ENCODE results near the gene MSI2.

The MSI2 gene

GRCh38 chr17:57417956-57418355, 161.6 kb downstream of the MSI2 start:
- no peaks in the 10 kb centered on the region for H3K27me3 ChIP-seq (ENCODE audit: control insufficient read depth, insufficient read depth, low read length)
- H3K4me2 ChIP-seq (ENCODE audit: low read length), result no peak overlapping the region

GRCh38 chr17:57418463-57419246, 162.3 kb downstream of the MSI2 start:
- Histone ChIP-seq H3K36me3 (ENCODE audit: insufficient read depth, low read length) (no peaks in the 10 kb centered on the region), H3K4me2 (ENCODE audit: low read length) (no peak overlapping the region), H3K4me1 (ENCODE audit: control insufficient read depth, insufficient read depth, low read length) (peaks cover 20% of the 10 kb centered on the region), H3K9me3 (replicated peaks; ENCODE audit: low read length) (no peaks in the 10 kb centered on the region), H3K27me3 (ENCODE audit: control insufficient read depth, insufficient read depth, low read length) (no peaks in the 10 kb centered on the region), H3K9ac (ENCODE audit: low read depth, low read length) (no peak overlapping the region), H3K4me3 (ENCODE audit: low read length) (no peak overlapping the region)

More at GRCh38 chr17:57417956-57418355, 161.6 kb downstream of the MSI2 start:
- Histone ChIP-seq H3K4me3 (ENCODE audit: low read length) (no peak overlapping the region), H3K9ac (ENCODE audit: low read depth, low read length) (no peak overlapping the region), H3K4me1 (ENCODE audit: control insufficient read depth, insufficient read depth, low read length) (peaks cover 15% of the 10 kb centered on the region), H3K36me3 (ENCODE audit: insufficient read depth, low read length) (no peaks in the 10 kb centered on the region), H3K9me3 (replicated peaks; ENCODE audit: low read length) (no peaks in the 10 kb centered on the region)

GRCh38 chr17:57419940-57420550, 163.7 kb downstream of the MSI2 start:
- H3K4me1 ChIP-seq (ENCODE audit: control insufficient read depth, insufficient read depth, low read length), result peaks cover 27% of the 10 kb centered on the region
- H3K36me3 ChIP-seq (ENCODE audit: insufficient read depth, low read length), result no peaks in the 10 kb centered on the region
- no peaks in the 10 kb centered on the region for H3K9me3 ChIP-seq (replicated peaks; ENCODE audit: low read length)
- H3K4me3 ChIP-seq (ENCODE audit: low read length), result no peak overlapping the region
- H3K27me3 ChIP-seq (ENCODE audit: control insufficient read depth, insufficient read depth, low read length), result no peaks in the 10 kb centered on the region
- no peak overlapping the region for H3K4me2 ChIP-seq (ENCODE audit: low read length)
- H3K9ac ChIP-seq (ENCODE audit: low read depth, low read length), result no peak overlapping the region

GRCh38 chr17:57420734-57421717, 164.7 kb downstream of the MSI2 start:
- no peaks in the 10 kb centered on the region for H3K9me3 ChIP-seq (replicated peaks; ENCODE audit: low read length)
- H3K4me1 ChIP-seq (ENCODE audit: control insufficient read depth, insufficient read depth, low read length), result peaks cover 37% of the 10 kb centered on the region
- no peaks in the 10 kb centered on the region for H3K36me3 ChIP-seq (ENCODE audit: insufficient read depth, low read length)
- H3K4me2 ChIP-seq (ENCODE audit: low read length), result no peak overlapping the region
- no peaks in the 10 kb centered on the region for H3K27me3 ChIP-seq (ENCODE audit: control insufficient read depth, insufficient read depth, low read length)
- no peak overlapping the region for H3K4me3 ChIP-seq (ENCODE audit: low read length)
- H3K9ac ChIP-seq (ENCODE audit: low read depth, low read length), result no peak overlapping the region

GRCh38 chr17:57422574-57423164, 166.3 kb downstream of the MSI2 start:
- Histone ChIP-seq H3K4me2 (ENCODE audit: low read length) (no peak overlapping the region), H3K4me1 (ENCODE audit: control insufficient read depth, insufficient read depth, low read length) (peaks cover 39% of the 10 kb centered on the region), H3K9ac (ENCODE audit: low read depth, low read length) (no peak overlapping the region), H3K4me3 (ENCODE audit: low read length) (no peak overlapping the region), H3K36me3 (ENCODE audit: insufficient read depth, low read length) (no peaks in the 10 kb centered on the region), H3K9me3 (replicated peaks; ENCODE audit: low read length) (no peaks in the 10 kb centered on the region), H3K27me3 (ENCODE audit: control insufficient read depth, insufficient read depth, low read length) (no peaks in the 10 kb centered on the region)

GRCh38 chr17:57423541-57423940, 167.2 kb downstream of the MSI2 start:
- no peaks in the 10 kb centered on the region for H3K9me3 ChIP-seq (replicated peaks; ENCODE audit: low read length)
- H3K9ac ChIP-seq (ENCODE audit: low read depth, low read length), result no peak overlapping the region
- H3K4me3 ChIP-seq (ENCODE audit: low read length), result no peak overlapping the region
- H3K36me3 ChIP-seq (ENCODE audit: insufficient read depth, low read length), result no peaks in the 10 kb centered on the region
- no peaks in the 10 kb centered on the region for H3K27me3 ChIP-seq (ENCODE audit: control insufficient read depth, insufficient read depth, low read length)
- peaks cover 39% of the 10 kb centered on the region for H3K4me1 ChIP-seq (ENCODE audit: control insufficient read depth, insufficient read depth, low read length)
- H3K4me2 ChIP-seq (ENCODE audit: low read length), result no peak overlapping the region

- Histone ChIP-seq H3K27me3 (ENCODE audit: control insufficient read depth, insufficient read depth, low read length) (no peaks in the 10 kb centered on the region), H3K36me3 (ENCODE audit: insufficient read depth, low read length) (no peaks in the 10 kb centered on the region), H3K9me3 (replicated peaks; ENCODE audit: low read length) (no peaks in the 10 kb centered on the region), H3K4me3 (ENCODE audit: low read length) (no peak overlapping the region), H3K9ac (ENCODE audit: low read depth, low read length) (no peak overlapping the region), H3K4me1 (ENCODE audit: control insufficient read depth, insufficient read depth, low read length) (peaks cover 39% of the 10 kb centered on the region), H3K4me2 (ENCODE audit: low read length) (no peak overlapping the region)
Measured at GRCh38 chr17:57424273-57424672, 167.9 kb downstream of the MSI2 start.

- Histone ChIP-seq H3K36me3 (ENCODE audit: insufficient read depth, low read length) (no peaks in the 10 kb centered on the region), H3K27me3 (ENCODE audit: control insufficient read depth, insufficient read depth, low read length) (no peaks in the 10 kb centered on the region), H3K9ac (ENCODE audit: low read depth, low read length) (no peak overlapping the region), H3K4me1 (ENCODE audit: control insufficient read depth, insufficient read depth, low read length) (peaks cover 39% of the 10 kb centered on the region), H3K9me3 (replicated peaks; ENCODE audit: low read length) (no peaks in the 10 kb centered on the region), H3K4me3 (ENCODE audit: low read length) (peak overlapping the region; percentile 24), H3K4me2 (ENCODE audit: low read length) (no peak overlapping the region)
Measured at GRCh38 chr17:57424777-57425188, 168.5 kb downstream of the MSI2 start.

- Histone ChIP-seq H3K9ac (ENCODE audit: low read depth, low read length) (no peak overlapping the region), H3K36me3 (ENCODE audit: insufficient read depth, low read length) (no peaks in the 10 kb centered on the region), H3K27me3 (ENCODE audit: control insufficient read depth, insufficient read depth, low read length) (no peaks in the 10 kb centered on the region), H3K4me1 (ENCODE audit: control insufficient read depth, insufficient read depth, low read length) (peaks cover 34% of the 10 kb centered on the region), H3K9me3 (replicated peaks; ENCODE audit: low read length) (no peaks in the 10 kb centered on the region), H3K4me3 (ENCODE audit: low read length) (no peak overlapping the region), H3K4me2 (ENCODE audit: low read length) (no peak overlapping the region)
Measured at GRCh38 chr17:57425431-57425830, 169.1 kb downstream of the MSI2 start.

GRCh38 chr17:57425903-57426880, 169.9 kb downstream of the MSI2 start:
- Histone ChIP-seq H3K4me2 (ENCODE audit: low read length) (no peak overlapping the region), H3K4me1 (ENCODE audit: control insufficient read depth, insufficient read depth, low read length) (peaks cover 31% of the 10 kb centered on the region), H3K9me3 (replicated peaks; ENCODE audit: low read length) (no peaks in the 10 kb centered on the region), H3K27me3 (ENCODE audit: control insufficient read depth, insufficient read depth, low read length) (no peaks in the 10 kb centered on the region), H3K36me3 (ENCODE audit: insufficient read depth, low read length) (no peaks in the 10 kb centered on the region), H3K4me3 (ENCODE audit: low read length) (no peak overlapping the region), H3K9ac (ENCODE audit: low read depth, low read length) (no peak overlapping the region)

All from skeletal muscle satellite cell (primary cell).